Endothelial cell of umbilical vein (primary cell): ENCODE measurements around the gene AGBL4. TPM values are rescaled to one million over a fixed set of nuclear protein-coding genes. Genes with fewer than 3 reads are reported as not detected.

ENCODE experiments used
- BruUV-seq: library from RNA; stranded (reverse); fragments of 400-500 nt; replicated peaks from 2 replicates; lab custom pipeline; 2021; lab: Mats Ljungman, UMichigan
- CTCF ChIA-PET: fragments of 300-600, 350-600 bp; sonication (Branson Sonifier 250); formaldehyde crosslinking; loops from one replicate; lab custom pipeline; 2021; ENCODE audit warnings: antibody characterized with exemption, inconsistent platforms; lab: Charles Lee
- POLR2A ChIA-PET: fragments of 300-600, 350-600 bp; sonication (Branson Sonifier 250); formaldehyde crosslinking; loops from one replicate; lab custom pipeline; 2021; ENCODE audit warnings: antibody characterized with exemption, inconsistent platforms; lab: Charles Lee
- DNase-seq: peaks from one replicate; pipeline ENCODE4 v3.0.0-alpha.2; 2011; ENCODE audit warnings: low read depth, low spot score
- FAIRE-seq: peaks from 2 replicates; lab custom pipeline; 2011; peaks lifted over from hg19 to GRCh38; lab: Jason Lieb, UNC
- H2AFZ ChIP-seq: 2 replicates; pipeline ENCODE4 v1.6.0; 2012; ENCODE audit warnings: low read depth, low read length, control low read depth, inconsistent platforms
- H3K27ac ChIP-seq: 2 replicates; pipeline ENCODE4 v1.5.1; 2011; ENCODE audit warnings: low read depth, mild to moderate bottlenecking, control low read depth, low read length, moderate library complexity; ENCODE audit not compliant: insufficient read depth
- H3K27me3 ChIP-seq, 2 experiments: 2 replicates each; pipeline versions ENCODE4 v1.6.0 to v1.6.1; 2011; ENCODE audit warnings: low read length in 2 of 2, mixed read lengths in 1 of 2; ENCODE audit not compliant: control insufficient read depth in 2 of 2, insufficient read depth in 2 of 2
- H3K36me3 ChIP-seq, 2 experiments: 2 replicates in 1 of 2; 3 replicates in 1 of 2; pipeline ENCODE4 v1.5.1; 2011; ENCODE audit warnings: low read length in 2 of 2, mild to moderate bottlenecking in 1 of 2, moderate library complexity in 1 of 2; ENCODE audit not compliant: control insufficient read depth in 2 of 2, insufficient read depth in 2 of 2; ENCODE audit errors: extremely low read depth in 1 of 2
- H3K4me1 ChIP-seq: 3 replicates; pipeline ENCODE4 v1.5.1; 2011; ENCODE audit warnings: mild to moderate bottlenecking, low read length; ENCODE audit not compliant: control insufficient read depth, insufficient read depth; ENCODE audit errors: extremely low read depth
- H3K4me2 ChIP-seq: 2 replicates; pipeline ENCODE4 v1.6.1; 2011; ENCODE audit warnings: low read length, control low read depth, mixed read lengths; ENCODE audit not compliant: insufficient read depth
- H3K4me3 ChIP-seq, 3 experiments: fragments of 200-600 bp in 1 of 3; sonication (generic), shearing (Covaris generic) in 1 of 3; replicated peaks in 1 of 3; 2 replicates each; pipeline ENCODE4 v1.5.1; 2011 to 2016; ENCODE audit warnings: control low read depth in 3 of 3, low read length in 3 of 3, mild to moderate bottlenecking in 2 of 3, inconsistent platforms in 1 of 3, low read depth in 1 of 3, moderate library complexity in 1 of 3; ENCODE audit not compliant: insufficient read depth in 1 of 3
- H3K79me2 ChIP-seq: 2 replicates; pipeline ENCODE4 v1.6.0; 2012; ENCODE audit warnings: low read length, inconsistent platforms; ENCODE audit not compliant: control insufficient read depth, insufficient read depth
- H3K9ac ChIP-seq: replicated peaks from 2 replicates; pipeline ENCODE3; 2011; ENCODE audit warnings: low read length, control low read depth; ENCODE audit not compliant: insufficient read depth; ENCODE audit errors: extremely low read depth
- H3K9me1 ChIP-seq: replicated peaks from 3 replicates; pipeline ENCODE4 v1.6.0; 2011; ENCODE audit warnings: mild to moderate bottlenecking, low read length; ENCODE audit not compliant: control insufficient read depth, insufficient read depth; ENCODE audit errors: extremely low read depth
- H3K9me3 ChIP-seq: replicated peaks from 2 replicates; pipeline ENCODE4 v1.5.1; 2012; ENCODE audit warnings: low read length, inconsistent platforms; ENCODE audit not compliant: control insufficient read depth, insufficient read depth
- H4K20me1 ChIP-seq: replicated peaks from 2 replicates; pipeline ENCODE3; 2011; ENCODE audit warnings: mild to moderate bottlenecking, low read length; ENCODE audit not compliant: control insufficient read depth, insufficient read depth; ENCODE audit errors: extremely low read depth
- EZH2 ChIP-seq: IDR thresholded peaks from 2 replicates; pipeline ENCODE4 v1.6.1; 2012; ENCODE audit warnings: borderline replicate concordance, low read depth, mild to moderate bottlenecking, moderate library complexity, low read length, inconsistent platforms; ENCODE audit not compliant: severe bottlenecking
- FOS ChIP-seq: IDR thresholded peaks from 2 replicates; pipeline ENCODE4 v1.6.1; 2011; ENCODE audit warnings: mild to moderate bottlenecking, low read length, moderate library complexity, borderline replicate concordance; ENCODE audit not compliant: insufficient read depth
- GATA2 ChIP-seq: IDR thresholded peaks from 2 replicates; pipeline ENCODE4 v1.7.0; 2011; ENCODE audit warnings: low read depth, mild to moderate bottlenecking, moderate library complexity, mixed read lengths, low read length; ENCODE audit not compliant: insufficient read length, insufficient read depth
- JUN ChIP-seq: IDR thresholded peaks from 2 replicates; pipeline ENCODE4 v1.6.1; 2011; ENCODE audit warnings: borderline replicate concordance, low read depth; ENCODE audit not compliant: insufficient read length, insufficient read depth
- MYC ChIP-seq: IDR thresholded peaks from one replicate; pipeline ENCODE4 v1.6.1; 2011; ENCODE audit warnings: mild to moderate bottlenecking, low read depth, low read length
- POLR2A ChIP-seq: IDR thresholded peaks from 2 replicates; pipeline ENCODE4 v1.6.1; 2012; ENCODE audit warnings: low read depth, mild to moderate bottlenecking, control low read depth, low read length
- POLR2AphosphoS5 ChIP-seq: IDR thresholded peaks from 2 replicates; pipeline ENCODE4 v1.6.1; 2012; ENCODE audit warnings: low read depth, mild to moderate bottlenecking, control low read depth, low read length, moderate library complexity; ENCODE audit not compliant: insufficient read depth
- dilution Hi-C: fragments of 300-500 bp; cut with MboI; formaldehyde crosslinking; loops from one replicate; pipeline ENCODE4 v1.15.0; 2019; ENCODE audit warnings: low sequenced_read_pairs; ENCODE audit not compliant: extremely low pct_ligation_motif_present
- intact Hi-C: fragments of 100-400 bp; cut with micrococcal nuclease; formaldehyde crosslinking; loops from one replicate; pipeline ENCODE4 v1.10.0; 2022
- polyA plus RNA-seq, 4 experiments: library from polyadenylated mRNA; depleted of rRNA in 3 of 4; stranded (reverse) in 3 of 4; unstranded in 1 of 4; fragments of >200 nt; gene quantifications; 2 replicates each; pipeline versions ENCODE4 v1.2.1 to v1.2.3, GENCODE V29; 2011 to 2012; ENCODE audit warnings: missing spikeins in 1 of 4
- total RNA-seq: library from RNA; stranded (reverse); gene quantifications from 2 replicates; pipeline ENCODE4 v1.2.3, GENCODE V29; 2021
- TF ChIP-seq, protein P1 (sequence below), 2 donors: IDR thresholded peaks; 1 replicate in 1 of 2; 2 replicates in 1 of 2; pipeline ENCODE4 v1.5.1; 2011; ENCODE audit warnings: low read length in 2 of 2, mild to moderate bottlenecking in 2 of 2, moderate library complexity in 2 of 2, control low read depth in 1 of 2, inconsistent platforms in 1 of 2, low read depth in 1 of 2; ENCODE audit not compliant: insufficient read depth in 1 of 2; ENCODE audit errors: extremely low read depth in 1 of 2
- TF ChIP-seq, protein P2 (sequence below): IDR thresholded peaks from 2 replicates; pipeline ENCODE4 v1.6.1; 2011; ENCODE audit not compliant: insufficient read depth, insufficient read length

The AGBL4 gene
- total and polyA plus RNA-seq, 2 donors (not counting 3 experiments of a cell fraction or from before 2014, with no cell fraction given) = not detected

DNA sequence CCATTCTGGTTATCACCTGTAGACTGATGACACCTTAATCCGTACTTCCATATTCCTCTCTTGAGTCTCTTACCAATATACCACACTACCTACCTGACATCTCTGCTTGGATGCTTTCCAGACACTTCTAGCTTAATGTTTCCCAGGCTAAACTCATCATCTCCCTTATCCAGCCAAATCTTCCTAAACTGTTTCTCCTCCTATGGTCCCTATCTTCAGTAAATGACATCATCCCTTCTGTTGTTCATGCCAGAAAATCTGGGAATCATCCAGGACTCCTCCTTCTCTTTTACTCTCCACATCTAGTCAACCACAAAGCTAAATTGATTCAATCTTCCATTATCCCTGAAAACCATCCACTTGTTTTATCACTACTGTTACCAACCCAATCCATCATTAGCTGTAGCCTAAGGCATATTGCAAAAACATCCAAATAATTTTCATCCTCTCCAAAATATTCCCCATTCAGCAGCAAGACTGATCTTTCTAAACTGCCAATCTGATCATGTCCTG, 783.0 kb downstream of the AGBL4 start:
- Histone ChIP-seq H3K9ac (no peak overlapping the region), H3K36me3 (no peaks in the 10 kb centered on the region), H2AFZ (no peak overlapping the region), H3K27ac (no peak overlapping the region), H4K20me1 (no peaks in the 10 kb centered on the region), H3K9me1 (no peaks in the 10 kb centered on the region), H3K9me3 (peaks cover 2% of the 10 kb centered on the region), H3K4me3 (no peak overlapping the region), H3K79me2 (no peaks in the 10 kb centered on the region), H3K4me1 (no peaks in the 10 kb centered on the region), H3K4me2 (no peak overlapping the region), H3K27me3 (no peaks in the 10 kb centered on the region)
- dilution Hi-C loops (no loop called here), intact Hi-C loops (no loop called here)
- DNase-seq (no peak), FAIRE-seq (no peak)
- ChIA-PET POLR2A (no interaction called here), CTCF (no interaction called here)
- TF ChIP-seq GATA2 (no peak), FOS (no peak), POLR2A (no peak), EZH2 (no peak), JUN (no peak), POLR2AphosphoS5 (no peak), MYC (no peak)
- TF ChIP-seq, protein P1, sequence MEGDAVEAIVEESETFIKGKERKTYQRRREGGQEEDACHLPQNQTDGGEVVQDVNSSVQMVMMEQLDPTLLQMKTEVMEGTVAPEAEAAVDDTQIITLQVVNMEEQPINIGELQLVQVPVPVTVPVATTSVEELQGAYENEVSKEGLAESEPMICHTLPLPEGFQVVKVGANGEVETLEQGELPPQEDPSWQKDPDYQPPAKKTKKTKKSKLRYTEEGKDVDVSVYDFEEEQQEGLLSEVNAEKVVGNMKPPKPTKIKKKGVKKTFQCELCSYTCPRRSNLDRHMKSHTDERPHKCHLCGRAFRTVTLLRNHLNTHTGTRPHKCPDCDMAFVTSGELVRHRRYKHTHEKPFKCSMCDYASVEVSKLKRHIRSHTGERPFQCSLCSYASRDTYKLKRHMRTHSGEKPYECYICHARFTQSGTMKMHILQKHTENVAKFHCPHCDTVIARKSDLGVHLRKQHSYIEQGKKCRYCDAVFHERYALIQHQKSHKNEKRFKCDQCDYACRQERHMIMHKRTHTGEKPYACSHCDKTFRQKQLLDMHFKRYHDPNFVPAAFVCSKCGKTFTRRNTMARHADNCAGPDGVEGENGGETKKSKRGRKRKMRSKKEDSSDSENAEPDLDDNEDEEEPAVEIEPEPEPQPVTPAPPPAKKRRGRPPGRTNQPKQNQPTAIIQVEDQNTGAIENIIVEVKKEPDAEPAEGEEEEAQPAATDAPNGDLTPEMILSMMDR (IDR thresholded peaks at IDR 0.05; ENCODE audit: extremely low read depth in 1 of 2, insufficient read depth in 1 of 2, low read depth in 1 of 2, low read length in 2 of 2) = no peak
- TF ChIP-seq, protein P2, sequence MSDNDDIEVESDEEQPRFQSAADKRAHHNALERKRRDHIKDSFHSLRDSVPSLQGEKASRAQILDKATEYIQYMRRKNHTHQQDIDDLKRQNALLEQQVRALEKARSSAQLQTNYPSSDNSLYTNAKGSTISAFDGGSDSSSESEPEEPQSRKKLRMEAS = no peak
- no TSS peak for BruUV-seq
